Measurements from ENCODE around the gene SCYGR2.

DNA sequence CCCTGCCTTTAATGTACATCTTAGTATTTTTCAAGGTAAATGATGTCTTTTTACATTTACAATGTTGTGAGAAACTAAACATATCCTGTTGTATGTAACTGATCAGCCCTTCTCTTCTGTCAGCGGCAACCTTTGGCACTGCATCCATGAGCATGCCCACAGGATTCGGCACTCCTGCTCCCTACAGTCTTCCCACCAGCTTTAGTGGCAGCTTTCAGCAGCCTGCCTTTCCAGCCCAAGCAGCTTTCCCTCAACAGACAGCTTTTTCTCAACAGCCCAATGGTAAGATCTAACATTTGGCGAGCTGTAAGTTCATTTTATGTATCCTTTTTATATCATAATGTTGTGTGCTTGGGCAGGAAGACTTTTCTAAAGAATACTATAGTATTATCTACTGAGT lies 46.9 kb upstream of the SCYGR2 start:
- TF ChIP-seq CTCF (tag by site-specific recombination; IDR thresholded peaks at IDR 0.05) (no peak), ZNF837 (tag by site-specific recombination; IDR thresholded peaks at IDR 0.05) (no peak), ATF2 (tag by site-specific recombination; IDR thresholded peaks at IDR 0.05; ENCODE audit: low read depth) (no peak), ZNF221 (tag by site-specific recombination; IDR thresholded peaks at IDR 0.05; ENCODE audit: borderline replicate concordance) (no peak), ZNF639 (tag by site-specific recombination; IDR thresholded peaks at IDR 0.05) (no peak), ZNF248 (tag by site-specific recombination; IDR thresholded peaks at IDR 0.05) (no peak), ZNF707 (tag by site-specific recombination; IDR thresholded peaks at IDR 0.05) (no peak), KLF16 (tag by site-specific recombination; IDR thresholded peaks at IDR 0.05) (no peak), ZNF302 (tag by site-specific recombination; IDR thresholded peaks at IDR 0.05; ENCODE audit: low read depth) (no peak), MZF1 (tag by site-specific recombination; IDR thresholded peaks at IDR 0.05; ENCODE audit: borderline replicate concordance) (no peak), ZNF140 (tag by site-specific recombination; IDR thresholded peaks at IDR 0.05) (no peak), ZNF580 (tag by site-specific recombination; IDR thresholded peaks at IDR 0.05) (no peak)
- TF ChIP-seq, protein P1, sequence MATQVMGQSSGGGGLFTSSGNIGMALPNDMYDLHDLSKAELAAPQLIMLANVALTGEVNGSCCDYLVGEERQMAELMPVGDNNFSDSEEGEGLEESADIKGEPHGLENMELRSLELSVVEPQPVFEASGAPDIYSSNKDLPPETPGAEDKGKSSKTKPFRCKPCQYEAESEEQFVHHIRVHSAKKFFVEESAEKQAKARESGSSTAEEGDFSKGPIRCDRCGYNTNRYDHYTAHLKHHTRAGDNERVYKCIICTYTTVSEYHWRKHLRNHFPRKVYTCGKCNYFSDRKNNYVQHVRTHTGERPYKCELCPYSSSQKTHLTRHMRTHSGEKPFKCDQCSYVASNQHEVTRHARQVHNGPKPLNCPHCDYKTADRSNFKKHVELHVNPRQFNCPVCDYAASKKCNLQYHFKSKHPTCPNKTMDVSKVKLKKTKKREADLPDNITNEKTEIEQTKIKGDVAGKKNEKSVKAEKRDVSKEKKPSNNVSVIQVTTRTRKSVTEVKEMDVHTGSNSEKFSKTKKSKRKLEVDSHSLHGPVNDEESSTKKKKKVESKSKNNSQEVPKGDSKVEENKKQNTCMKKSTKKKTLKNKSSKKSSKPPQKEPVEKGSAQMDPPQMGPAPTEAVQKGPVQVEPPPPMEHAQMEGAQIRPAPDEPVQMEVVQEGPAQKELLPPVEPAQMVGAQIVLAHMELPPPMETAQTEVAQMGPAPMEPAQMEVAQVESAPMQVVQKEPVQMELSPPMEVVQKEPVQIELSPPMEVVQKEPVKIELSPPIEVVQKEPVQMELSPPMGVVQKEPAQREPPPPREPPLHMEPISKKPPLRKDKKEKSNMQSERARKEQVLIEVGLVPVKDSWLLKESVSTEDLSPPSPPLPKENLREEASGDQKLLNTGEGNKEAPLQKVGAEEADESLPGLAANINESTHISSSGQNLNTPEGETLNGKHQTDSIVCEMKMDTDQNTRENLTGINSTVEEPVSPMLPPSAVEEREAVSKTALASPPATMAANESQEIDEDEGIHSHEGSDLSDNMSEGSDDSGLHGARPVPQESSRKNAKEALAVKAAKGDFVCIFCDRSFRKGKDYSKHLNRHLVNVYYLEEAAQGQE (tag by site-specific recombination; IDR thresholded peaks at IDR 0.05) = no peak

Data from HEK293 (cell line).